GM19043 (cell line): ENCODE data around the gene SLCO4A1.
A peak's percentile ranks its signal among the peaks of the same experiment; 100 is the strongest.

Experiments used
- ATAC-seq: cut with Tn5 transposase; IDR thresholded peaks from one replicate; pipeline ENCODE4 v1.9.1; 2021; ENCODE audit warnings: low read depth; ENCODE audit not compliant: unreplicated experiment

SLCO4A1 gene

DNA sequence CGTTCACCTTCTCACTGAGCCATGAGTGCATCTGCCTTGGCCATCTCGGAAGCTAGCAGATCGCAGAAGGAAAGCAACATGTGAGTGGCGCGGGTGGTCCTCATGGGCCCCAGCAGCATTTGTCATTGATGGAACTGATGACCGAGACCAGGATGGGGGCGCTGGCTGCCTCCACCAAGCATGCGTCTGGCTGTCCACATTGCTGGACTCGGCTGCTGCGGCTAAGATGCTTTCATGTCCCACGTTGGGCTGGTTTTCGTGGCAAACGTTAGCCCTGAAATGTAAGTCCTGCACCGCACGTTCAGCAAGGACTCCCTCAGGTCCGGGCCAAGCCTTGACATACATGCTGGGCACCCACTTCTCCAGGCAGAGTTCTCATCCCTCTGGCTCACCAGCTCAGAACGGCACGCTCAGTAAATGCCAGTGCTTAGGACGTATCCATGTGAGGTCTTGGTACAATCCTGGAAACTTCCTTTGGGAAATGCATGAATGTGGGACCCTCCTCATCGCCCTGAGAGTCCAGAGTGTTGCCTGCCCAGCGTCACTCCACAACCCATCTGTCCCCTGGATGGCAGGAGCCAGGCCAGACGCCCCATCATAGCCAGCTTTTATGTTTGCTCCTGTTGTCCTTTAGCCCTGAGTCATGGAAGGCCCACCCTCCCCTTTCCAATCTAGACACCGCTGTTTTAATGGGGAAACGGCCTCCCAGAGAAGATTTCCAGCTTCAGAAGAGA, 8.4 kb downstream of the SLCO4A1 start:
- ATAC-seq, result no peak

DNA sequence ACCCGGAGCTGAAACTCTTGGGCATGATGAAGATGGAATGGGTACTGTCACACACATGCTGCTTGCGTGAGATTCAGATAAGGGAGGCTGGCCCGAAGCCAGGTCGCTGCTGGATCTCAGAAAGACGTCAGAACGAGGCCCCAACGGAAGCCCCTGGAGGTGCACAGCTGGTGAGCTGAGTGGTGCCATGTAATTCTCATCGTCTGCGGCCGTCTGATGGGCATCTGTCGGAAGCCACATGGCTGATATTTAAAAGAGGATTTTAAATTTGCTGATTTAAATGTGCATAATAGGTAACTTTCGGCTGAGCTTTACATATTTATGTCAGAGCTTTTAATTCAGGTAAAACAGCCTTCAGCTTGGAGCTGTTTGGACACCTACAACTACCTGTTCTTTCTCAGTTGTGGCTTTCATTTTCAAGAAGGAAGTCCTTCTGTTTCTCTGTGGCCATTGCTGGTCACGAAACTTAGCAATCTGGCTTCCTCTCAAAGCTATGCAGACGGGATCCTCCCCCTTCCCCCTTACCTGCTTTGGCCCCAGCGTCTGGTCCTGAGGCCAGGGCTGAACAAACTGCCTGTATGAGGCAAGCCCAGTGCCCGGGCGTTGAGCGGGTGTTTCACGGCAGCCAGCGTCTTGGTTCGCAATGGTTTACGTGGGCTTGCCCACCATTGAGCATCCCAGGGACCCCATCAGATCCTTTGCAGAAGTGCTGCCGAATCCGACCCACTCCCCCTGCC, 9.2 kb downstream of the SLCO4A1 start:
- ATAC-seq, result peak; percentile 51

DNA sequence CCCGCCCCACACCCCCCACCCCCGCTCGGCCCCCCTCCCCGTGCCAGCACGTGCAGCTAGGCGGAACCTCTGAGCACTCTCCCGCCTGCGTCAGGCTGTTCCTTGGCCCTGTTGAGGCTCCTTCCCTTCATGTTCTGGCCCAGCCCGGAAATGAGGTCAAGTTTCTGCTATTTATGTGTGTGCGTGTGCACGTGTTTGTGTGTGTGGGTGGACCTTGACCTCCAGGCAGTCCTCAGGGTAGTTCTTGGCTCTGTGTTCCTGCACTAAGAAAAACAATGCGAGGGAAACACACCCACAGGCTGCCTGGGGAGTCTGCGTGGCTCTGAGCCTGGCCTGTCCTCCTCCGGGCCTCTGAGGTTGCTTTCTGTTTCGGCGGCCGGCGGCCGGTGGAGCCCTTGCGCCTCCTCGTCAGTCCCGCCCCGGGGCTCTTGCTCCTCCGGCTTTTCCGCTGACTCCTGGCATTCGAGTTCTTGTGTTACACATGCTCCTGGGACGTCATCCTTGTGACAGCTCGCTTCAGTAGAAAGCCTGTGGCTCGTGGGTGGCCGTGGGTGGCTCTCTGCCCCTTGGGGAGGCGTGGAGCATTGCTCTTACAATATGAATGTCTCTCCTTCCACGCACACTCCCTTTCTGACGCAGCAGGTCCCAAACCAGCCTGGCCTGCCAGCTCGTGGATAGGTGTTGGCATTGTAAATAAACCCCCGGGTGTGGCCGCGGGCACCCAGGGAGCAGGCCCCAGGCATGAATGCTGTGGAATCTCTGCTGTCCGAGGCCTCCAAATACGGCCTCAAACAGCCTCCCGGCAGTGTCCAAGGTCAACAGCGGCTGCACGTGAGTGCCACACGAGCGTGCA, 10.0 kb downstream of the SLCO4A1 start:
- ATAC-seq, result no peak

DNA sequence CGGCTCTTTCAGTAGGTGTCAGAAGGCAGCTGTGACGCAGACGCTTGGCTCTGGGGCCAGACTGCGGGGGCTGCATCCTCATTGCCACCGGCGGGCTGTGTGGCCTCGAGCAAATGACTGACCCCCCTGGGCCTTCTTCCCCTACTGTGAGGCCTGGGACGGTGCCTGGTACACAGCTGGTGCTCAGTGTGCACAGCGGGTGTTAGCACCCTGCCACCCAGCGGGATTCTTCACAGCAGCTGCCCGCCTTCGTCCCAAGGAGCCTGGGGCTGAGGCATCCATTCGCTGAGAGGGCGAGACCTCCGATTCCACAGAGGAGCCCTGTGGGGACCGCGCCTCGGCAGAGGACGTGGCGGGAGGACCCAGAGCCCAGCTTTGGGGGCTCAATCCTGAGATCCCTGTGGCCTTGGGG, 10.6 kb downstream of the SLCO4A1 start:
- no peak for ATAC-seq

DNA sequence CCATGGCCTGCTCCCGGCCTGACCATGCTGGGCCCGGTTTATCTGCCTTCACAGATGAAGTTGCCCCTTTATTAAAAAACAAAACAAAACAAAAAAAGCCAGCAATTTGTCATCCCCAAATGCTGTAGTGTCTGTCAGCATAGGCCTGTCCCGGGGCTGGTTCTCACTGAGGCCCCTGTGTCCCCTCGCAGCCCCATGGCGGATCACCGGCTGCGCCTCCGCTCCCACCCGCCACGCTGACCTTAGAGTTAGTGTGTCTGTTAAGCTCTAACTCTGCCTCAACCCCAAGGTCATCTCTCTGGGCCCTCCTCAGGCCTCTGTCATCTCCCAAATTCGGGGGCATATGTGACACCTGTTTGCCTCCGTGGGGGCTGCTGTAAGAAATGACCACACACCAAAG, 11.1 kb downstream of the SLCO4A1 start:
- no peak for ATAC-seq

DNA sequence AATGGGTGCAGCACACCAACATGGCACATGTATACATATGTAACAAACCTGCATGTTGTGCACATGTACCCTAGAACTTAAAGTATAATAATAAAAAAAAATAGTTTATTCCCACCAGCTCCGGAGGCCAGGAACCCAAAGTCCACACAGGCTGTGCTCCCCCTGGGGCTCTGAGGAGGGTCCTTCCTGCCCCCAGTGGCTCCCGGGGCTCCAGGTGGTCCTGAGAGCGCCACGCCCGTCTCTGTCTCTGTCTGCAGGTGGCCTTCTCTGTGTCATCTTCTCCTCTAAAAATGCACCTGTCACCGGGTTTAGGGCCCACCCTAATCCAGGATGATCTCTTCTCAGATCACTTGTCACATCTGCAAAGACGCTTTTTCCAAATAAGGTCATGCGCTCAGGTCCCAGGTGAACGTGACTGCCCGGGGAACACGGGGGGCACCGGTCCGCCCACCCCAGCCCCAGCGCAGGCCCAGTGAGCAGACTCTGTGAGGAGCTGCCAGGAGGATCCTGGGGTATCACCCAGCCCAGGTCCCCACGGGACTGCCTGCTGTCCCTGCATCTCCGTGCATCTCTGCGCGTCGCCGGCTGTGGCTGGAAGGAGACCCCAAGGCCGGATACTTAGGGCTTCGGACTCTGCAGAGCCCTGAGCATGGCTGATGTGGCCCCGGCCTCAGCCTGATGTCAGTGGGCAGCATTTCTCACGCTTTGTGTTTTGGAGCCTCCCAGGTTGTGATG, 11.8 kb downstream of the SLCO4A1 start:
- ATAC-seq, result no peak

DNA sequence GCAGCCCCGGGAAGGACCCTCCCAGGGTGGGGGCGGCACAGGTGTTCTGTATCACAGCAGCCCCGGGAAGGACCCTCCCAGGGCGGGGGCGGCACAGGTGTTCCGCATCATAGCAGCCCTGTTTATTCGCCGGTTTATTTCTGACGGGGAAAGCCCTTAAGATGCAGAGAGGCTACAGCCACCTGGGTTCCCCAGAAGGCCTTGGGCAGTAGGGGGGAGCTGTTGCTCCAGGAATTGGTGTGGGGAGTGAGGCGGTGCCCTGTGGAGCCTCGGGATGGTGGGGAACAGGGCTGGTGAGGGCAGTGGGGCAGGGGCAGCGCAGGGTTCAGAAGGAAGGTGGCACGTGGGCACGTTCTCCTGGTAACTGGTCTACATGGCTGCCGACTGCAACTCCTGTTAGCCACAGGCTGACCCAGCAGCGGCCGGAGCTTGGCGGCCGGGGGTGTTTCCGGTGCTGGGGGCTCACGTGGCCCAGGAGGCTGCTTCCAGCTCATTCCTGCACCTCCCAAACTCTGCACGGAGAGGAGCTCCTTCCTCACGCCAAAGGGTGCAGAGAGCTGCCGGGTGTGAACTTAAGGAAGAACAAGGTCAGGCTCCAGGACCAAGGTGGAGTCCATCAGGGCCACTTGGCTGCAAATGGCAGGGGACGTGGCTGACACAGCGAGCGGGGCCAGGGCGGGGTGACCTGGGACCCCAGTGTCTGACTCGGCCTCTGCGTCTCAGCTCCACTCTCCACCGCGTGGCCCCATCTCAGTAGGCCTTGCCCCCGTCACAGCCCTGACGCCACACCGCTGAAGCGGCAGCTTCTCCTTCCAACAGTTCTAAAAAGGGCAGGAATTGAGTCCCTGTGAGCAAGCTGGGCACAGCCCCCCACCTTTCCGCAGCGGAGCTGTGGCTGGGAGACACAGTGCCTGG, 13.2 kb downstream of the SLCO4A1 start:
- no peak for ATAC-seq

DNA sequence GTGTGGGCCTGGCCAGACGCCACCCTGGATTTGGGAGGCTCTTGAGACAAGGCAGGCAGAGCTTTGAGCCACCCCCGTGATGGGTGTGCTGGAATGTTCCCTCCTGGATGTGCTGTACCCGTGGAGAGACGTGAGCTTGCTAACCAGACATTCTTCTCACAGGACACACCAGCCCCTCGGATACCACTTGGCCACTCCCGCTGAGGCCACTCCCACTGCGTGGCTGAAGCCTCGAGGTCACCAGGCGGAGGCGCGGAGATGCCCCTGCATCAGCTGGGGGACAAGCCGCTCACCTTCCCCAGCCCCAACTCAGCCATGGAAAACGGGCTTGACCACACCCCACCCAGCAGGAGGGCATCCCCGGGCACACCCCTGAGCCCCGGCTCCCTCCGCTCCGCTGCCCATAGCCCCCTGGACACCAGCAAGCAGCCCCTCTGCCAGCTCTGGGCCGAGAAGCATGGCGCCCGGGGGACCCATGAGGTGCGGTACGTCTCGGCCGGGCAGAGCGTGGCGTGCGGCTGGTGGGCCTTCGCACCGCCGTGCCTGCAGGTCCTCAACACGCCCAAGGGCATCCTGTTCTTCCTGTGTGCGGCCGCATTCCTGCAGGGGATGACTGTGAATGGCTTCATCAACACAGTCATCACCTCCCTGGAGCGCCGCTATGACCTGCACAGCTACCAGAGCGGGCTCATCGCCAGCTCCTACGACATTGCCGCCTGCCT, 14.1 kb downstream of the SLCO4A1 start:
- no peak for ATAC-seq

DNA sequence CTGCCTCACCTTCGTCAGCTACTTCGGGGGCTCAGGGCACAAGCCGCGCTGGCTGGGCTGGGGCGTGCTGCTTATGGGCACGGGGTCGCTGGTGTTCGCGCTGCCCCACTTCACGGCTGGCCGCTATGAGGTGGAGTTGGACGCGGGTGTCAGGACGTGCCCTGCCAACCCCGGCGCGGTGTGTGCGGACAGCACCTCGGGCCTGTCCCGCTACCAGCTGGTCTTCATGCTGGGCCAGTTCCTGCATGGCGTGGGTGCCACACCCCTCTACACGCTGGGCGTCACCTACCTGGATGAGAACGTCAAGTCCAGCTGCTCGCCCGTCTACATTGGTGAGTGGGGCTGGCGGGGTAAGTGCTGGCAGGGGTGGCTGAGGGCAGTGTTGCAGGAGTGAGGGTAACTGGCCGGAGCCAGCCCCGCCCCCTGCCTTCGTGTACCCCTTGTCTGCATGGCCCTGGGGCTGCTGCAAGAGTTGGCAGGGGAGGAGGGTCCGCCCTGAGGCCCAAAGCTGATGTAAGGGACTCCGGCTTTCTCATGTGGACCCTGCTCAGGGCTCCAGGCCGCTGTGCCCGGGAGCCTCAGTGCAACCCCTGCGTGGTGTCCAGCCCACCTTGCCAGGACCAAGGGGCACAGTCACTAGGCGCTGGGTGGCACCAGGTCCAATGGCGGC, 14.8 kb downstream of the SLCO4A1 start:
- ATAC-seq, result no peak

DNA sequence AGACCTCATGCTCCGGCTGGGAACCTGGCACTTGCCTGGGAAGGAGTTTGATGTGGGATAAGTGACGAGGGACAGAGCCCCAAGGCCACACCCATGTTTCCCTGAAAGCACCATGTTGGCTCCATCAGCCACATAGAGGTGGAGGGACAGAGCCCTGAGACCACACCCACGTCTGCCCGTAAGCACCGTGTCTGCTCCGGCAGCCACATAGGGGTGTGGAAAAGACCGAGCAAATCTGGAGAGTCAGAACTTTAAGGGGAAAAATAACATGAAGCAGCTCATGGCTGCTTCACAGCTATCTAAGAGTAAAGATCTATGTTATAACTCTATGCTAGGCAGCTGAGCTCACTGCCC, 15.3 kb downstream of the SLCO4A1 start:
- ATAC-seq, result no peak

DNA sequence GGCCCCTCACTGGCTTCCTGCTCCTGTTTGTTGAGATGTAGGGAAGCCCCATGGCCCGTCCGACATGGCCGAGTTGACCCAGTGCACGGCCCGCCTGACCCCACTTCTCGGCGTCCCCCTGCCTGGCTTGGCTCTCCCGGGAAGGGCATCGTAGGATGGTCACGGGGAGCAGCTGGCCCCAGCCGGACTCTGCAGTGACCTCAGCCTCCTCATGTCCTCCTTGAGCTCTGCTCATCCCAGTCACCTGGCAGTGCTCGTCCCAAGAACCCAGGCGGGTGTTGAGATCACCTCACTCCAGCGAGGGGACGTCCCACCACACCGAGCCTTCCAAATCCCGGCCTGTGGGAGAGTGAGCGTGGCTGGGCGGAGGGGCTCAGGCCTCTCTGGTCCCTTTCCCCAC, 15.7 kb downstream of the SLCO4A1 start:
- no peak for ATAC-seq

DNA sequence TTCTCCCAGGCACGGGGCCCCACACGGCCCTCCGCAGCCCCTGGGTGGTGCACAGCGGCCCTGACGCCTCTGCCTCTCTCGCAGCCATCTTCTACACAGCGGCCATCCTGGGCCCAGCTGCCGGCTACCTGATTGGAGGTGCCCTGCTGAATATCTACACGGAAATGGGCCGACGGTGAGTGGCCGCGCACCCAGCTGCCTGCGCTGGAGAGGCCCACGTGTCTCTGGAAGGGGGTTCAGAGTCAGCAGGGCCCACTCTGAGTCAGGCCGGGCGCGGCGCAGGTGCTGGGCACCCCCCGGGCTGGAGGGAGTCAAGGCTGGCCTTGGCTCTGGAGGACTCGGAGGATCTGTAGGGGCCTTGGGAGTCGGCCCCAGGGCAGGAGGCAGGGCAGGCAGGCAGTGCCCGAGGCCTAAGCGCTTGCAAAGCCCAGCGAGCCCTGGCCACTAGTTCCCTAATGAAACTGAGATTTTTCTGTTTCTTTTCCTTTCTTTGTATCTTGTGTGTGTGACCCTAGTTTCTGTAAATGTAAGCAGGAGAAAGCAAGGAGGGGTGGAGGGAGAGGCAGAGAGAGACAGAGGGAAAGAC, 16.4 kb downstream of the SLCO4A1 start:
- ATAC-seq, result no peak

DNA sequence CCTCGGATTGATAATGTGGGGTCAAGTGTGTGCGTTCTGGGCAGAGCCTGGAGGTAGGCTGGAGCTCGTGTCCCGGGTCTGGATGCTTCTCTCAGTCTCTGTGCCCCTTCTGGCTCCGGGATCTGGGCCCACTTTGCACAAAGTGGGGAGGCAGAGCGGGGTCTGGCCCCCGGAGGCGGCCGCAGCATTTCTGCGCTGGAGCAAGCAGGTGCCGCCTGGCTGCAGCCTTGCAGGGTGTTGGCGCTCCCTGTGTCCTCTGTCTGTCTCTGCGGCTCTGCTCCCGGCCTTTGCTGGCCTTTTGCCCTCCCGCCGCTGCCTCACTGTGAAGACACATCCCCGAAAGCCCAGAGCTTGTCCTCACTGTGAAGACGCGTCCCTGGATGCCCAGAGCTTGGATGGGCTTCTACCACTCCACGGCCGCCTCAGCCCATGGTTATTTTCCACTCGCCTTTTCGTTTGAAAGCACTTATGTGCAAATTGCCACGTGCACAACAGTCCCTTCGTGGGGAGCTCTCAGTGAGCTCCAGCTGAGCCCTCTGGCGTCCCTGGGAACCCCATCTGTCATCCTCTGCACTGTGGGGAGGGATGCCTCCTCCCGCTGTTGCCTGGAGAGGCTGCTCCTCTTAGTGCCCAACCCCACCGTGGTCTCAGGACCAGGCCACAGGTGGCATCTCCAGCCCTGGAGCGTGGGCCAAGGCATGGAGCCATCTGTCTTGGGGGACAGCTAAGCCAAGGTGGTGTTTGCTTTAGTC, 17.4 kb downstream of the SLCO4A1 start:
- no peak for ATAC-seq

DNA sequence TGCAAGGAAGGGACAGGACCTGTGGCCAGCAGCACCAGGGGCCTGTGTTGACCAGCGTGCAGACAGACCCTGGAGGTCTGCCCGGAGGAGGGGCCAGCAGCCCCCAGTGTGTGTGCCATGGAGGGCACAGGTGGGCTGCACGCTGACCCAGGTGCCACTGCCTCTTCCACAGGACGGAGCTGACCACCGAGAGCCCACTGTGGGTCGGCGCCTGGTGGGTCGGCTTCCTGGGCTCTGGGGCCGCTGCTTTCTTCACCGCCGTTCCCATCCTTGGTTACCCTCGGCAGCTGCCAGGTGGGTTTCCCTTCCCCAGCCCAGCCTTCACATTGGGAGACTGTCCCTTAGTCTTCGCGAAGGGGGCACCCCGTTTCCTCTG, 17.9 kb downstream of the SLCO4A1 start:
- no peak for ATAC-seq

DNA sequence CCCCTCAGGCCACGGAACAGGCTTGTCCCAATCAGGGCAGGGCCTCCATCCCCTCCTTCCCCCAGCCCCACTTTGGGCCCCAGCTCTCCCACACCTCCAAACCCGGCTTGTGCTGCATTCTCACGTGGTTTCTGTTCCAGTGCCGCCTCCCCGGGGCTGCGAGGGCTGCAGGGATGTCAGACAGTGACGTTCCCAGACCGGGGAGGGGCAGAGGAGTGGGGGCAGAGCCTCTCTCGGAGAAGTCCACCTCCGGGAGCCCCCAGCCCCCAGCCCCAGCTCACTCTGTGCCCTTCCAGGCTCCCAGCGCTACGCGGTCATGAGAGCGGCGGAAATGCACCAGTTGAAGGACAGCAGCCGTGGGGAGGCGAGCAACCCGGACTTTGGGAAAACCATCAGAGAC, 18.5 kb downstream of the SLCO4A1 start:
- ATAC-seq, result no peak

DNA sequence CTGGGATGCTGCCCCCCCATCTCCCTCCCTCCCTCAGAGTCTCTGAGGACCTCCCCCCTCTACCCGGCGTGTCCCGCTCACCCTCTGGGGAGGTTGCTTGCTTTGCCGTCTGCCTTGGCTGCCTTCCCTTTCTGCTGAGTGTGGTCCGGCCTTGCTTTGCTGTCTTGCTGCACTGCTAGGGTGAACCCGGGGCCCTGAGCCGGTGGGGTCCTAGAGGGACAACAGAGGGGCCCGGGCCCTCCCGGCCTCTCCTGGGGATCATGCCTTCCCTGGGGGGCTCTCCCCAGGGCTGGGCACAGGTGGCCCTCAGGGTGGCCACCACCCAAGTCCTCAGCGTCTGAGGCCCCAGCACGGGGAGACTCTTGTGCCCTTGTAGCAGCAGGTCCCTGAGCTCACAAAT, 19.3 kb downstream of the SLCO4A1 start:
- ATAC-seq, result no peak

DNA sequence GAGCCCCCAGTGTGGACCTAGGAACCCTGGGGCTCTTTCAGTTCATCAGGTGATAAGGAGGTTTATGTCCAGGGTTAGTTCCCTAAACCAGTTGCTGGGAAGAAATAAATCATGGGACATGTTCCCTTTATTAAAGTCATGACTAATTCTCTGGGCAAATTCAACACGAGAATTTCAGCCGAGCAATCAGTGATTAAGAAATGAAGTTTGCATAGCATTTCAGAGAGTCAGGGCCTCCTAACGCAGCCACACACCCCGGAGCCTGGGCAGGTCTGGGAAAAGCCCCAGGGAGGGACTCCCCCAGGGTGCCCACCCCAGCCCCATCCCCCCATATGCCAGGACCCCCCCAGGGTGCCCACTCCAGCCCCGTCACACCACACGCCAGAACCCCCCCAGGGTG, 20.1 kb downstream of the SLCO4A1 start:
- ATAC-seq, result no peak
